HG03045 (cell line): ENCODE measurements around the gene ZCCHC12.

Experiments used
- ATAC-seq: cut with Tn5 transposase; IDR thresholded peaks from one replicate; pipeline ENCODE4 v1.9.1; 2021; ENCODE audit warnings: mild to moderate bottlenecking, moderate library complexity; ENCODE audit not compliant: unreplicated experiment

ZCCHC12 gene

GRCh38 chrX:118865231-118865630, 41.6 kb downstream of the ZCCHC12 start:
- no peak for ATAC-seq

GRCh38 chrX:118867251-118867650, 43.6 kb downstream of the ZCCHC12 start:
- ATAC-seq, result no peak

GRCh38 chrX:118872102-118872566, 48.5 kb downstream of the ZCCHC12 start:
- no peak for ATAC-seq
